GM23338 (cell line): ENCODE results near the gene OMA1. TPM values are rescaled to one million over a fixed set of nuclear protein-coding genes. Genes with fewer than 3 reads are reported as not detected.

Experiments used
- ATAC-seq: fragments of 200-7000 bp; cut with Tn5 transposase; 3 replicates; pipeline ENCODE4 v1.9.1; 2020
- DNase-seq: peaks from one replicate; pipeline ENCODE4 v3.0.0-alpha.2; 2015; ENCODE audit warnings: low spot score
- H2AFZ ChIP-seq: fragments of 200-600 bp; sonication (generic); 2 replicates; pipeline ENCODE4 v1.8.0; 2016; ENCODE audit warnings: antibody characterized with exemption, mild to moderate bottlenecking, moderate library complexity
- H3F3A ChIP-seq: fragments of 200-600 bp; sonication (generic); replicated peaks from 2 replicates; pipeline ENCODE4 v1.8.0; 2017; ENCODE audit warnings: antibody characterized with exemption, mixed run types, low read depth
- H3K27ac ChIP-seq: fragments of 200-600 bp; sonication (generic); 2 replicates; pipeline ENCODE4 v1.6.1; 2016; ENCODE audit warnings: low read depth
- H3K27me3 ChIP-seq: fragments of 200-600 bp; sonication (generic); 2 replicates; pipeline ENCODE4 v1.8.0; 2016; ENCODE audit warnings: mild to moderate bottlenecking, mixed run types, moderate library complexity; ENCODE audit not compliant: insufficient read depth
- H3K36me3 ChIP-seq: fragments of 200-600 bp; sonication (generic); 2 replicates; pipeline ENCODE4 v1.8.0; 2016; ENCODE audit warnings: mild to moderate bottlenecking; ENCODE audit not compliant: insufficient read depth
- H3K4me1 ChIP-seq: fragments of 200-600 bp; sonication (generic); 2 replicates; pipeline ENCODE4 v1.8.0; 2016; ENCODE audit warnings: mild to moderate bottlenecking, moderate library complexity; ENCODE audit not compliant: insufficient read depth
- H3K4me2 ChIP-seq: fragments of 200-600 bp; sonication (generic); 2 replicates; pipeline ENCODE4 v1.7.1; 2017; ENCODE audit warnings: mixed run types
- H3K4me3 ChIP-seq: fragments of 200-600 bp; sonication (generic); 2 replicates; pipeline ENCODE4 v1.6.1; 2016; ENCODE audit warnings: mixed run types
- H3K79me2 ChIP-seq: fragments of 200-600 bp; sonication (generic); replicated peaks from 2 replicates; pipeline ENCODE4 v1.8.0; 2017; ENCODE audit warnings: mild to moderate bottlenecking; ENCODE audit not compliant: insufficient read depth
- H3K9me2 ChIP-seq: fragments of 200-600 bp; sonication (generic); 2 replicates; pipeline ENCODE4 v1.8.0; 2017; ENCODE audit not compliant: insufficient read depth
- H4K20me1 ChIP-seq: fragments of 200-600 bp; sonication (generic); replicated peaks from 2 replicates; pipeline ENCODE4 v1.8.0; 2017; ENCODE audit warnings: mild to moderate bottlenecking; ENCODE audit not compliant: insufficient read depth
- H3K27ac Mint-ChIP-seq: 2 replicates; pipeline ENCODE4 v1.8.0; 2020; ENCODE audit warnings: inconsistent platforms, mild to moderate bottlenecking, moderate library complexity, mixed read lengths
- H3K27me3 Mint-ChIP-seq: 3 replicates; pipeline ENCODE4 v1.8.0; 2022; ENCODE audit warnings: low read depth, mild to moderate bottlenecking, moderate library complexity, mixed read lengths, inconsistent platforms; ENCODE audit not compliant: insufficient read depth, poor library complexity
- H3K36me3 Mint-ChIP-seq: 3 replicates; pipeline ENCODE4 v1.8.0; 2021; ENCODE audit warnings: low read depth, mild to moderate bottlenecking, inconsistent platforms, moderate library complexity, mixed read lengths
- H3K4me1 Mint-ChIP-seq: 3 replicates; pipeline ENCODE4 v1.8.0; 2020; ENCODE audit warnings: mild to moderate bottlenecking, inconsistent platforms, mixed read lengths
- H3K4me3 Mint-ChIP-seq: 3 replicates; pipeline ENCODE4 v1.8.0; 2021; ENCODE audit warnings: moderate library complexity, mild to moderate bottlenecking, inconsistent platforms, mixed read lengths
- H3K9me3 Mint-ChIP-seq: 3 replicates; pipeline ENCODE4 v1.8.0; 2020; ENCODE audit warnings: moderate library complexity, mild to moderate bottlenecking, inconsistent platforms, mixed read lengths
- CREB1 ChIP-seq: fragments of 250-450 bp; sonication (Bioruptor Pico); IDR thresholded peaks from 2 replicates; pipeline ENCODE4 v1.5.0; 2020; ENCODE audit warnings: low read depth, mild to moderate bottlenecking, moderate library complexity
- ETS1 ChIP-seq: IDR thresholded peaks from 2 replicates; pipeline ENCODE4 v1.6.1; 2016; ENCODE audit warnings: antibody characterized with exemption
- EZH2 ChIP-seq: fragments of 200-600 bp; sonication (generic); IDR thresholded peaks from one replicate; pipeline ENCODE4 v1.8.0; 2017; ENCODE audit warnings: antibody characterized with exemption, mild to moderate bottlenecking, low read depth; ENCODE audit not compliant: unreplicated experiment
- JUNB ChIP-seq: IDR thresholded peaks from one replicate; pipeline ENCODE4 v1.6.1; 2016; ENCODE audit warnings: antibody characterized with exemption; ENCODE audit not compliant: unreplicated experiment
- NANOG ChIP-seq: IDR thresholded peaks from 2 replicates; pipeline ENCODE4 v1.6.1; 2016; ENCODE audit warnings: antibody characterized with exemption, borderline replicate concordance
- POLR2AphosphoS5 ChIP-seq: IDR thresholded peaks from 2 replicates; pipeline ENCODE4 v1.6.1; 2016; ENCODE audit warnings: antibody characterized with exemption, low read depth
- STAT1 ChIP-seq: IDR thresholded peaks from one replicate; pipeline ENCODE4 v1.6.1; 2016; ENCODE audit warnings: antibody characterized with exemption; ENCODE audit not compliant: unreplicated experiment
- ZNF114 ChIP-seq: fragments of 250-450 bp; sonication (Bioruptor Pico); IDR thresholded peaks from 2 replicates; pipeline ENCODE4 v1.5.0; 2020; ENCODE audit warnings: mild to moderate bottlenecking, moderate library complexity
- ZNF331 ChIP-seq: fragments of 250-450 bp; sonication (Bioruptor Pico); IDR thresholded peaks from 2 replicates; pipeline ENCODE4 v1.5.0; 2020; ENCODE audit warnings: low read depth, mild to moderate bottlenecking, moderate library complexity
- ZNF462 ChIP-seq: fragments of 250-450 bp; sonication (Bioruptor Pico); IDR thresholded peaks from 2 replicates; pipeline ENCODE4 v1.5.0; 2020; ENCODE audit warnings: mild to moderate bottlenecking, moderate library complexity
- polyA plus RNA-seq: library from polyadenylated mRNA; unstranded; fragments of >200 nt; fragmentation: Nextera tagmentation; extraction: Ambion mirVana; gene quantifications from 2 replicates; pipeline ENCODE4 v1.2.1, GENCODE V29; 2016
- total RNA-seq: library from RNA; depleted of rRNA; stranded (reverse); fragments of >200 nt; shearing (Covaris generic); gene quantifications from 2 replicates; pipeline ENCODE4 v1.2.3, GENCODE V29; 2014
- TF ChIP-seq, protein P1 (sequence below): IDR thresholded peaks from one replicate; pipeline ENCODE4 v1.6.1; 2018; ENCODE audit warnings: antibody characterized with exemption; ENCODE audit not compliant: unreplicated experiment

Gene OMA1
- total and polyA plus RNA-seq, 2 experiments from 2014 or later = 21.3 to 33.1 TPM

DNA sequence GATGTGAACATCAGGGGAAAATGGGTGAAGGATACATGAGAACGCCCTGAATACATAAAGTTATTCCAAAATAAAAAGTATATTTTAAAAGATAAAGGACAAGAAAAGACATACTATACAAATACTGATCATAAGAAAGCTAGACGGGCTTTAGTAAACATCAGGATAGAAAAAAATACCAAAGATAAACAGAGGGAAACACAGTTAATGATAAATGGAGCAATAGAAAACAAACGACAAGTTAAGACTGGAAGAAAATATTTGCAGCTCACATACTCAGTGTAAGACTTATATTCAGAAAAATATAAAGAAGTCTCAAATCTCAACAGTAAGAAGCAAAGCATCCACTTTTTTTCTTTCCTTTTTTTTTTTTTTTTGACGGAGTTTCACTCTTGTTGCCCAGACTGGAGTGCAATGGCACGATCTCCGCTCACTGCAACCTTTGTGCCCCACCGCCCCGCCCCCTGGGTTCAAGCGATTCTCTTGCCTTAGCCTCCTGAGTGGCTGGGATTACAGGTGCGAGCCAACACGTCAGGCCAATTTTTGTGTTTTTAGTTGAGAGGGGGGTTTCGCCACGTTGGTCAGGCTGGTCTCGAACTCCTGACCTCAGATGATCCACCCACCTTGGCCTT is 94.8 kb downstream of the OMA1 start:
- Mint-ChIP-seq H3K4me3 (no peak overlapping the region), H3K9me3 (no peaks in the 10 kb centered on the region), H3K4me1 (peaks cover 18% of the 10 kb centered on the region), H3K27ac (no peak overlapping the region), H3K36me3 (no peaks in the 10 kb centered on the region), H3K27me3 (peaks cover 11% of the 10 kb centered on the region)
- H3K4me2 ChIP-seq = no peak overlapping the region
- H4K20me1 ChIP-seq = no peaks in the 10 kb centered on the region
- H3K36me3 ChIP-seq = no peaks in the 10 kb centered on the region
- H3K27me3 ChIP-seq = no peaks in the 10 kb centered on the region
- no peak overlapping the region for H3K27ac ChIP-seq
- H3K79me2 ChIP-seq = no peaks in the 10 kb centered on the region
- TF ChIP-seq, protein P1, sequence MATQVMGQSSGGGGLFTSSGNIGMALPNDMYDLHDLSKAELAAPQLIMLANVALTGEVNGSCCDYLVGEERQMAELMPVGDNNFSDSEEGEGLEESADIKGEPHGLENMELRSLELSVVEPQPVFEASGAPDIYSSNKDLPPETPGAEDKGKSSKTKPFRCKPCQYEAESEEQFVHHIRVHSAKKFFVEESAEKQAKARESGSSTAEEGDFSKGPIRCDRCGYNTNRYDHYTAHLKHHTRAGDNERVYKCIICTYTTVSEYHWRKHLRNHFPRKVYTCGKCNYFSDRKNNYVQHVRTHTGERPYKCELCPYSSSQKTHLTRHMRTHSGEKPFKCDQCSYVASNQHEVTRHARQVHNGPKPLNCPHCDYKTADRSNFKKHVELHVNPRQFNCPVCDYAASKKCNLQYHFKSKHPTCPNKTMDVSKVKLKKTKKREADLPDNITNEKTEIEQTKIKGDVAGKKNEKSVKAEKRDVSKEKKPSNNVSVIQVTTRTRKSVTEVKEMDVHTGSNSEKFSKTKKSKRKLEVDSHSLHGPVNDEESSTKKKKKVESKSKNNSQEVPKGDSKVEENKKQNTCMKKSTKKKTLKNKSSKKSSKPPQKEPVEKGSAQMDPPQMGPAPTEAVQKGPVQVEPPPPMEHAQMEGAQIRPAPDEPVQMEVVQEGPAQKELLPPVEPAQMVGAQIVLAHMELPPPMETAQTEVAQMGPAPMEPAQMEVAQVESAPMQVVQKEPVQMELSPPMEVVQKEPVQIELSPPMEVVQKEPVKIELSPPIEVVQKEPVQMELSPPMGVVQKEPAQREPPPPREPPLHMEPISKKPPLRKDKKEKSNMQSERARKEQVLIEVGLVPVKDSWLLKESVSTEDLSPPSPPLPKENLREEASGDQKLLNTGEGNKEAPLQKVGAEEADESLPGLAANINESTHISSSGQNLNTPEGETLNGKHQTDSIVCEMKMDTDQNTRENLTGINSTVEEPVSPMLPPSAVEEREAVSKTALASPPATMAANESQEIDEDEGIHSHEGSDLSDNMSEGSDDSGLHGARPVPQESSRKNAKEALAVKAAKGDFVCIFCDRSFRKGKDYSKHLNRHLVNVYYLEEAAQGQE = no peak
- TF ChIP-seq CREB1 (CRISPR knock-in tag) (no peak), JUNB (no peak), POLR2AphosphoS5 (no peak), ZNF331 (no peak), ZNF114 (CRISPR knock-in tag) (no peak), ETS1 (no peak), EZH2 (no peak), ZNF462 (CRISPR knock-in tag) (no peak), STAT1 (no peak), NANOG (no peak)
- H3K9me2 ChIP-seq = no peaks in the 10 kb centered on the region
- H2AFZ ChIP-seq = no peak overlapping the region
- no peak for ATAC-seq
- H3K4me3 ChIP-seq = no peak overlapping the region
- peaks cover 7% of the 10 kb centered on the region; the same call in 1 of the 2 replicates for H3K4me1 ChIP-seq
- no peaks in the 10 kb centered on the region for H3F3A ChIP-seq
- no peak for DNase-seq
